ENCODE data around the gene ATP10A.

The ATP10A gene

DNA sequence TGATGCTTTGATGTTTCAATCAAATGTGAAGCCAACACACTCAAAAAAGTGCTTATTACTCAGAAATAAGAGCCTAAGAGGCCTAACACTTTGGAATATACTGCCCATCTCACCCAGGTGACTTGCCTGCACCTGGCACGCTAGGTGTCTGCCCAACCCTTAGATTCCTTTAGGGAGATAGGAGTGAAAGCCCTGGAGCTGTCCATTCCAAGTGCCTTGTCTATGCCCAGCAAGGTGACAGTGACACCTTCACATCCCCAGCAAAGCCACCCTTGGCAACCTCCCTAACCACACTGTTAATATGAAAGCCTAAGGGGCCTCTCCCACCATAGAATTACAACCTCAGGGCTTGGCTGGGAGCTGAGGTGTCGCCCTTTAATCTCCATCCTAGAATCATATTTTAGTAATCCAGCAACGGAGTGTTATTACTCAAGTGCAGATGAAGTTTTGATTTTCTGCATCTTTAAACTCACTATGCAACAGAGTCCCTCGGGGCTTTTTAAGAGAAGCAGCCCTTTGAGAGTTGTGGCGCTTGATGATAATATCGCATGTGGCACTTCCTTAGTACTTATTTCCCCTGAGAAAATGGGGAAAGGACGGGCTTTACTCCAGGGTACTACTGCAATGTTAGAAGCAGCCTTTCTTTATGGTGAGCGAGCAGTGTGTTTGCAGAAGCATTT lies 24.8 kb downstream of the ATP10A start:
- TF ChIP-seq, protein P1, sequence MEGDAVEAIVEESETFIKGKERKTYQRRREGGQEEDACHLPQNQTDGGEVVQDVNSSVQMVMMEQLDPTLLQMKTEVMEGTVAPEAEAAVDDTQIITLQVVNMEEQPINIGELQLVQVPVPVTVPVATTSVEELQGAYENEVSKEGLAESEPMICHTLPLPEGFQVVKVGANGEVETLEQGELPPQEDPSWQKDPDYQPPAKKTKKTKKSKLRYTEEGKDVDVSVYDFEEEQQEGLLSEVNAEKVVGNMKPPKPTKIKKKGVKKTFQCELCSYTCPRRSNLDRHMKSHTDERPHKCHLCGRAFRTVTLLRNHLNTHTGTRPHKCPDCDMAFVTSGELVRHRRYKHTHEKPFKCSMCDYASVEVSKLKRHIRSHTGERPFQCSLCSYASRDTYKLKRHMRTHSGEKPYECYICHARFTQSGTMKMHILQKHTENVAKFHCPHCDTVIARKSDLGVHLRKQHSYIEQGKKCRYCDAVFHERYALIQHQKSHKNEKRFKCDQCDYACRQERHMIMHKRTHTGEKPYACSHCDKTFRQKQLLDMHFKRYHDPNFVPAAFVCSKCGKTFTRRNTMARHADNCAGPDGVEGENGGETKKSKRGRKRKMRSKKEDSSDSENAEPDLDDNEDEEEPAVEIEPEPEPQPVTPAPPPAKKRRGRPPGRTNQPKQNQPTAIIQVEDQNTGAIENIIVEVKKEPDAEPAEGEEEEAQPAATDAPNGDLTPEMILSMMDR (conservative IDR thresholded peaks at IDR 0.05; ENCODE audit: low read depth) = no peak
- POLR2A ChIA-PET (ENCODE audit: low non-redundant PET) = no interaction called here
- CTCF ChIA-PET = no interaction called here
- H3K27ac ChIP-seq = no peak overlapping the region
- no peak for DNase-seq (ENCODE audit: low spot score)

DNA sequence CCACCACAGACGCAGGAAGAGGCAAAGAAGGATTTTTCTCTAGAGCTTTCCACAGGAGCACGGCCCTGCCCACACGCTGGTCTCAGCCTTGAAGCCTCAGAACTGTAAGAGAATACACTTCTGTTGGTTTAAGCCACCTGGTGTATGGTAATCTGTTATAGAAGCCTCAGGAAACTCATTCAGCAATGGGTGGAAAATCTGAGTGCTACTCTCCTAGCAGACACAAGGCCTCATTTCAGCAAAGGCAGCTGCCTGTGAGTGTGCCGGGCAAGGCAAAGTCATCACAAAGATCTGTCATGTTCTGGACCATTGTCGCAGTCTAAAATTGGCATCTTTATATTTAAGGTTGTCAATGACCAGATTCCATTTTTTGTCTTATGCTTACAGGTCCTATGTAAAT lies 31.0 kb downstream of the ATP10A start:
- CTCF ChIA-PET = no interaction called here
- TF ChIP-seq, protein P1 (conservative IDR thresholded peaks at IDR 0.05; ENCODE audit: low read depth) = no peak
- no peak for DNase-seq (ENCODE audit: low spot score)
- POLR2A ChIA-PET (ENCODE audit: low non-redundant PET) = no interaction called here
- peak overlapping the region; percentile 96 for H3K27ac ChIP-seq

DNA sequence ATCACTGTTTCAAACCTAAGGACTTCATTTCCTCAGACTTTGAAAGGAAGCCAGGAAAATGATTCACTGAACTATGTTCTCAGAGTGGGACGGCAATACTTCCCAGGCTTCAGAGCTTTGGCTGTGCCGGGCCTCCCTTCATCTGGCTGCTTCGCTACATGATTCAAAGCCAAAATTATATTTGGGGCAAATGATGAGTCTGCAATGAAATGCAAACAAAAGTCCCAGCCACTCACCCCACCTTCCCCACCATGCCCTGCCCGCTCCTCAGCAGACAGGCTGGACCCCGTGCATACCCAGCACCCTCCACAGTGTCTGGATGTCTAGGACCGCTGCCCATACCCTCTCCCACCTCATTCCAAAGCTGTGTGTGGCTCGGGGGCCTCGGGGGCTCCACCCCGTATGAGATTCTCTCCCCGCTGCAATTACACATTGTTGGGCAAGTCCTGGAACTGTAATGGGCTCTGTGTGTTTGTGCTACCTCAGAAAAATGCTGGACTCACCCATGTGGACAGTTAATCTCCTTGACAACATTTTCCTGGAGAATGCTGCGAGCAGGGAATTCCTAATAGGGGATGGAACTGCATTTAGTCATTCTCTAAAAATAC lies 32.2 kb downstream of the ATP10A start:
- TF ChIP-seq, protein P1 (conservative IDR thresholded peaks at IDR 0.05; ENCODE audit: low read depth) = no peak
- peak; percentile 31 for DNase-seq (ENCODE audit: low spot score)
- ChIA-PET POLR2A (ENCODE audit: low non-redundant PET) (no interaction called here), CTCF (interaction anchor here (0.5 kb wide), 1 partner anchor 540 kb away, joined by 4 read pairs; no protein-coding TSS in a partner anchor)
- peak overlapping the region; percentile 96 for H3K27ac ChIP-seq

DNA sequence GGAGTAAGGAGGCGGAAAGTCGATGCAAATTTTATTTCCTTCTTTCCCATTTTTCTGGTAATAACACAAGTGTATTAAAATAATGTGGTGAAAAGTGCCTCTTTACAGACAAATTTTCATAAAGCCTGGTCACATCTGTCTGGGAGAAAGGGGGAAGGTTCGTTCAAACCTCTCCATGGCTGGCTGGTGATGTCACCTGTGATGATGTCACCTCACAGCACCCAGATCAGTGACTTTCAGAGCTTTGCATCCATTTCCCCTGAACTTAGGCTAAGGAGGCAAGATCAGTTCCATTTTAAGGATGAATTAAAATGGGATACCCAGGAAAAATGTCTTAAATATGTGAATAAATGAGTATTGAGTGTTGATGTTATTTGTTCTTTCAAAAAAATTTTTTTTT lies 34.1 kb downstream of the ATP10A start:
- no peak for DNase-seq (ENCODE audit: low spot score)
- no peak overlapping the region for H3K27ac ChIP-seq
- POLR2A ChIA-PET (ENCODE audit: low non-redundant PET) = no interaction called here
- CTCF ChIA-PET = interaction anchor here (0.7 kb wide), 1 partner anchor 14 kb away, joined by 3 read pairs; no protein-coding TSS in a partner anchor
- TF ChIP-seq, protein P1 (conservative IDR thresholded peaks at IDR 0.05; ENCODE audit: low read depth) = no peak

DNA sequence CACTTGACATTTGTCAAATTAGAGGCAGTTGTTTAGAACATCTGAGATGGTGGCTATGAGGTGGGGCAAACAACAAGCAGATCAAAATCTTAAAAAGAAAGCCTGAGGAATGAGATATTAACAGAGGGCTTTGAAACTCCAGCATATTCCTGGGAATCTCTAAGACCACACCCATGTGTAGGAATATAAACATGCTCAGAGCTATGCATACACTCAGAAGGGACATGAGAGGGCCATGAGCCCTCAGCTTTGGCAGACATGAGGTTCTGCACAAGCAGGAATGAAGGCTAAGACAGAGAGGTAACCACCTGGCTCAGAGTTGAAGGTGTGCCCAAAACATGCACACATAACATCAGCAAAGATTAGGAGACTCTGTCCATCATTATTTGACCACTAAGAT lies 37.9 kb downstream of the ATP10A start:
- DNase-seq (ENCODE audit: low spot score) = no peak
- POLR2A ChIA-PET (ENCODE audit: low non-redundant PET) = no interaction called here
- no peak overlapping the region for H3K27ac ChIP-seq
- CTCF ChIA-PET = no interaction called here
- TF ChIP-seq, protein P1 (conservative IDR thresholded peaks at IDR 0.05; ENCODE audit: low read depth) = no peak

DNA sequence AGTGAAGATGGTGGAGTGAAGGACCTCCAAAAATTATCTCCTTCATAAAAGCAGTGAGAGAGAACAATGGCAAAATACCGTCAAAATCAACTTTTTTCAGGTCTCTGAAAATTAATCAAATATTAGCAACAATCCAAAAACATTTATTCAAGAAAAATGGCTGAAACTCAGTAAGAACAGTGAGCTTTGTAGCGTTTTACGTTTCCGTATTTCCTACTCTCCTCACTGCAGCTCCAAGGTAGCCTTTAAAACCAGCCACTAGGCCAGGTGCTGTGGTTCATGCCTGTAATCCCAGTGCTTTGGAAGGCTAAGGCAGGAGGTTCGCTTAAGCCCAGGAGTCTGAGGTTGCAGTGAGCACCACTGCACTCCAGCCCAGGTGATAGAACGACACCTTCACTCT lies 38.5 kb downstream of the ATP10A start:
- no peak overlapping the region for H3K27ac ChIP-seq
- ChIA-PET CTCF (no interaction called here), POLR2A (ENCODE audit: low non-redundant PET) (no interaction called here)
- no peak for DNase-seq (ENCODE audit: low spot score)
- TF ChIP-seq, protein P1 (conservative IDR thresholded peaks at IDR 0.05; ENCODE audit: low read depth) = no peak
